ENCODE measurements around the gene SHE.

DNA sequence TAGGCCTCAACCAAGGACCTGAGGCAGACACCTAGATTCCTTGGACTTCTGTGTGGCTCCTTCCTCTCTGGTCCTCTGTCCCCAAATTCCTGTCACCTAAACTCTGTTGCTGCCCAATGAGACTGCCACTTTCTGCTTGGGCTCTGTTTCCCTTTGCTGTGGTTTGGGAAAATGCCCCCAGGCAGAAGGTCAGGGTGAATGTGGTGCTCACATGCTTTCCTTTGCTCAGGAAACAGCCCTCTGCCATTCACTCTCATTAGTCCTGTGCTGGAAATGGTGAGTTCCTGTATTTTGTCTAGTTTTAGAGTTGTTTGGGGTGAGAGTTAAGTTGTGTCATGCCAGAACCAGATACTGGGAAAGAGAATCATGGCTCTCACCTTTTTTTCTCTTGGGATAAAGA is 22.7 kb upstream of the SHE start:
- TF ChIP-seq, protein P1, sequence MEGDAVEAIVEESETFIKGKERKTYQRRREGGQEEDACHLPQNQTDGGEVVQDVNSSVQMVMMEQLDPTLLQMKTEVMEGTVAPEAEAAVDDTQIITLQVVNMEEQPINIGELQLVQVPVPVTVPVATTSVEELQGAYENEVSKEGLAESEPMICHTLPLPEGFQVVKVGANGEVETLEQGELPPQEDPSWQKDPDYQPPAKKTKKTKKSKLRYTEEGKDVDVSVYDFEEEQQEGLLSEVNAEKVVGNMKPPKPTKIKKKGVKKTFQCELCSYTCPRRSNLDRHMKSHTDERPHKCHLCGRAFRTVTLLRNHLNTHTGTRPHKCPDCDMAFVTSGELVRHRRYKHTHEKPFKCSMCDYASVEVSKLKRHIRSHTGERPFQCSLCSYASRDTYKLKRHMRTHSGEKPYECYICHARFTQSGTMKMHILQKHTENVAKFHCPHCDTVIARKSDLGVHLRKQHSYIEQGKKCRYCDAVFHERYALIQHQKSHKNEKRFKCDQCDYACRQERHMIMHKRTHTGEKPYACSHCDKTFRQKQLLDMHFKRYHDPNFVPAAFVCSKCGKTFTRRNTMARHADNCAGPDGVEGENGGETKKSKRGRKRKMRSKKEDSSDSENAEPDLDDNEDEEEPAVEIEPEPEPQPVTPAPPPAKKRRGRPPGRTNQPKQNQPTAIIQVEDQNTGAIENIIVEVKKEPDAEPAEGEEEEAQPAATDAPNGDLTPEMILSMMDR (IDR thresholded peaks at IDR 0.05 in 2 of 3, conservative IDR thresholded peaks at IDR 0.05 in 1 of 3; ENCODE audit: borderline replicate concordance in 1 of 3, insufficient read depth in 1 of 3, low read depth in 2 of 3, low read length in 2 of 3): no peak
- no peak for TF ChIP-seq ZFX (IDR thresholded peaks at IDR 0.05)
- TF ChIP-seq, protein P2, sequence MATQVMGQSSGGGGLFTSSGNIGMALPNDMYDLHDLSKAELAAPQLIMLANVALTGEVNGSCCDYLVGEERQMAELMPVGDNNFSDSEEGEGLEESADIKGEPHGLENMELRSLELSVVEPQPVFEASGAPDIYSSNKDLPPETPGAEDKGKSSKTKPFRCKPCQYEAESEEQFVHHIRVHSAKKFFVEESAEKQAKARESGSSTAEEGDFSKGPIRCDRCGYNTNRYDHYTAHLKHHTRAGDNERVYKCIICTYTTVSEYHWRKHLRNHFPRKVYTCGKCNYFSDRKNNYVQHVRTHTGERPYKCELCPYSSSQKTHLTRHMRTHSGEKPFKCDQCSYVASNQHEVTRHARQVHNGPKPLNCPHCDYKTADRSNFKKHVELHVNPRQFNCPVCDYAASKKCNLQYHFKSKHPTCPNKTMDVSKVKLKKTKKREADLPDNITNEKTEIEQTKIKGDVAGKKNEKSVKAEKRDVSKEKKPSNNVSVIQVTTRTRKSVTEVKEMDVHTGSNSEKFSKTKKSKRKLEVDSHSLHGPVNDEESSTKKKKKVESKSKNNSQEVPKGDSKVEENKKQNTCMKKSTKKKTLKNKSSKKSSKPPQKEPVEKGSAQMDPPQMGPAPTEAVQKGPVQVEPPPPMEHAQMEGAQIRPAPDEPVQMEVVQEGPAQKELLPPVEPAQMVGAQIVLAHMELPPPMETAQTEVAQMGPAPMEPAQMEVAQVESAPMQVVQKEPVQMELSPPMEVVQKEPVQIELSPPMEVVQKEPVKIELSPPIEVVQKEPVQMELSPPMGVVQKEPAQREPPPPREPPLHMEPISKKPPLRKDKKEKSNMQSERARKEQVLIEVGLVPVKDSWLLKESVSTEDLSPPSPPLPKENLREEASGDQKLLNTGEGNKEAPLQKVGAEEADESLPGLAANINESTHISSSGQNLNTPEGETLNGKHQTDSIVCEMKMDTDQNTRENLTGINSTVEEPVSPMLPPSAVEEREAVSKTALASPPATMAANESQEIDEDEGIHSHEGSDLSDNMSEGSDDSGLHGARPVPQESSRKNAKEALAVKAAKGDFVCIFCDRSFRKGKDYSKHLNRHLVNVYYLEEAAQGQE (IDR thresholded peaks at IDR 0.05; ENCODE audit: low read depth): no peak
- no peak for TF ChIP-seq SRF (IDR thresholded peaks at IDR 0.05; ENCODE audit: low read depth)
- no peak for TF ChIP-seq SP1 (IDR thresholded peaks at IDR 0.05; ENCODE audit: low read depth)
- no peak for TF ChIP-seq EZH2 (IDR thresholded peaks at IDR 0.05)
- TF ChIP-seq POLR2A (IDR thresholded peaks at IDR 0.05; ENCODE audit: borderline replicate concordance, extremely low read depth, insufficient read depth, insufficient read length): no peak
- no peak for TF ChIP-seq RAD21 (IDR thresholded peaks at IDR 0.05; ENCODE audit: low read depth)
- TF ChIP-seq JUND (IDR thresholded peaks at IDR 0.05): no peak
